SH-SY5Y (cell line): ENCODE measurements around the gene SLC2A1.

ENCODE experiments used
- GATA2 ChIP-seq: IDR thresholded peaks from 2 replicates; pipeline ENCODE4 v1.6.1; 2011; ENCODE audit warnings: mild to moderate bottlenecking, low read depth, low read length
- GATA3 ChIP-seq: IDR thresholded peaks from 2 replicates; pipeline ENCODE4 v1.6.1; 2011; ENCODE audit warnings: low read depth, mild to moderate bottlenecking, low read length, moderate library complexity

- TF ChIP-seq GATA2 (no peak), GATA3 (no peak)
These were observed 1.4 kb upstream of the SLC2A1 start for GRCh38 chr1:42960122-42960390.
